HUDEP-2 (cell line): ENCODE data around the gene TXNDC16.

Experiments
- DNase-seq, 76 experiments: peaks; one replicate each; lab custom pipeline; 2025; ENCODE audit not compliant: unreplicated experiment in 76 of 76; lab: John Stamatoyannopoulos, UW

Gene TXNDC16

DNA sequence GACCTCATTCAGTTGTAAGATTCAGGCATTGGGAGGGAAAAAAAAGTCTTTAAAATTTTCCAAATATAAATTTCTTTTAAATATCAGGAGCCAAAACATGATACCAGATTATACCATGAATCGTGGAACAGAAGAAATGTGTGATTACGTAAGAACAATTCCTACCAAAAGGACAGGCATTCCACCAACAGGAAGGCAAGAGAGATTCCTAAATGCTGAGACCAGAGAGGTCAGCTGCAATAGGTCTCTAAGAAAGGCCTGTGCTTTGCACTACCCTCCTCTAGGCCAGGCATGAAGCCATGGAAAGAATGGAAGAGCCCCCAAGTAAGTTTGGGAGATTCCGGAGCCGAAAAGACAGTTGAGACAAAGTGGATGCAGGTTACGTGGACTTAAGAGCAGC is 154.5 kb downstream of the TXNDC16 start:
- no peak for DNase-seq

DNA sequence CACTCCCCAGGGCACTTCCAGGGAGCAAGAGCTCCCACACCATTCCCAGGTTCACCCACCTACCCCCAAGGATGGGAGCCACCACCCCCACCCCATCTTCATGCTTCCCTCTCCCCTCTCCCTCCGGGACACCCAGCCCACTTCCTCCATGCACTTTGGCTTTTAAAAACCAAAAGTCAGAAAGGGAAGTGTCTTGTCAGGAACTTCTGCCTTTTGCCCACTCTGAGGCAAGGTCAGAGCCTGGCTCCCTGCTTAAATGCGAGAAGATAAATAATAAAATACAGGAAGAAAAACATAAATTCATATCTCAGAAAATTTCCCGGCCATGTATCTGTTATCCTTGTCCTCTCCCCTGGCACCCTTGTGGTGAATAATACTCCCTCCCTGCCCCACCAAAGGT is 156.6 kb downstream of the TXNDC16 start:
- DNase-seq = no peak

DNA sequence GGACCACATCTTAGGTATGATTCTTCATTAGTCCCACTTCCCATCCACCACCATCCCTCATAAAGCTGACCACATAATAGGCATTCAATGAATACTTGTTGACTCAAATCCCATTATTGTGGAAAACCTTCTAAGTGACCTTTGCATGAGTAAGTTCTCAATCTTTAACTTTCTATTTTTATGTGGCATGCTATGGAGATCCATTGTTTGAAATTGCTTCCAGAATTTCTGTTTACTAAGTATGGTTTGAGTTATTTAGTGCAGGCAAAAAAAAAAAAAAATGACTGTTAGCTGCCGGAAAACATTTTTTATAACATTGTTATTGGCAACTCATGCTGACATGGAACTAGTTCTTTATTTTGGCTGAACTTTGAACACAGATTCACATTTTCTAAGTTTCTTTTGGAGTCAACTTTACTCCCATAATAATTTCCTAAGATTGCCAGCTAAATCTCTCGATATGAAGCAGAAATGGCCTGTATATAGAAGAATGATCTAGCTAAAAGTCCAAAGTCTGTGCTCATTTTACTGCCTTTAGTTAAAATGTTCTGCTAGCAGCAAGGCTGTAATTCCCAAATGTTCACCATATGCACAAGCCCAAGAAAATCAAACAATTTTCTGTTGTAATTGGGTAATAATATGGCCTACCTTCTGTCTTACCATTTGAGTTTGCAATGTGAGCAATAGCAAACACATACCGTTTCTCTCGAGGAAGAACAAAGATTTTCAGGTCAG is 160.3 kb downstream of the TXNDC16 start:
- DNase-seq = no peak
